Coronary artery (tissue), 2 donors: ENCODE data around the gene SLC35B2.

Source experiments
- DNase-seq: peaks from one replicate; pipeline ENCODE4 v3.0.0-alpha.2; 2017; ENCODE audit warnings: low spot score
- H3K27ac ChIP-seq, 2 donors: fragments of 200-600 bp; sonication (generic); one replicate each; pipeline ENCODE4 v1.5.1; 2016 to 2019
- H3K4me3 ChIP-seq: fragments of 200-600 bp; sonication (generic); 2 replicates; pipeline ENCODE4 v1.5.1; 2016; ENCODE audit warnings: mild to moderate bottlenecking, moderate library complexity
- TF ChIP-seq, protein P1 (sequence below): fragments of 200-600 bp; sonication (generic); IDR thresholded peaks from one replicate; pipeline ENCODE4 v1.5.1; 2019; ENCODE audit warnings: antibody characterized with exemption

SLC35B2 gene, protein sequence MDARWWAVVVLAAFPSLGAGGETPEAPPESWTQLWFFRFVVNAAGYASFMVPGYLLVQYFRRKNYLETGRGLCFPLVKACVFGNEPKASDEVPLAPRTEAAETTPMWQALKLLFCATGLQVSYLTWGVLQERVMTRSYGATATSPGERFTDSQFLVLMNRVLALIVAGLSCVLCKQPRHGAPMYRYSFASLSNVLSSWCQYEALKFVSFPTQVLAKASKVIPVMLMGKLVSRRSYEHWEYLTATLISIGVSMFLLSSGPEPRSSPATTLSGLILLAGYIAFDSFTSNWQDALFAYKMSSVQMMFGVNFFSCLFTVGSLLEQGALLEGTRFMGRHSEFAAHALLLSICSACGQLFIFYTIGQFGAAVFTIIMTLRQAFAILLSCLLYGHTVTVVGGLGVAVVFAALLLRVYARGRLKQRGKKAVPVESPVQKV

DNA sequence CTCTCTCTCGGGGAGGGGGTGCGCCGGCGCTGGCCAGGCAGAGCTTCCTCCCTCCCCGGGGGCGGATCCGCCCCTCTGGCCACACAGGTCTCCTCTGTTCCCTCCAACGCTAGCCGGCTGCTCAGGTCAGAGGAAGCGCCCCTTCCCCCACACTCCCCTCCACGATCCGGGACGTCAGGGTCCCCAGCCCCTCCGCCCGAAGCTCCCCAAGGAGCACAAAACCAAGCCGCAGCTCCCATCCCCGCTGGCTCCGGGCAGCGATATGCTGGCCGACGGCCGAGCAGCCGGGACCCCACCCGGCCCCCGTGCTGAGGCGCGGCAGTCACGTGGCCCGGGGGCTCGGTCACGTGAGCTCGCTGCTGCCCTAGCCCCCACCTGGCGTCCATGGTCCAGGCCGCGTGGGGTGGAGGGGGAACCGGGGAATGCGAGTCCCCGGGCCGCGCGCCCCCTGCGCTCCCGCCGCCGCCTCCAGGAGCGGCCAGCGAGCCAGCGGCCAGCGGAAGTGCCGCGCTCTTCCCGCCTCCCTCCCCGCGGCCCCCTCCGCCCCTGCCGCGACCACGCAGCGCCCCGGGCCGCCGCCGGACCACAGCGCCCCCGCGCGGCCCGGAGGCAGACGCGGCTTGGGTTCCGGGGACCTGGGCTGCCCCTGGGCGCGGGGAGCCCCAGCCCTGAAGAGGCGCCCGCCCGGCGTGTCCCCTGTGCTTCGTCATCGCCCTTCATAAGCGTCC is at the start of gene SLC35B2:
Gene SLC35B2 (minus strand): TSS at position 504 of the 728 bp plus-strand sequence. CDS start 118 bp downstream, at position 386.
- DNase-seq, result no peak
- TF ChIP-seq, protein P1, sequence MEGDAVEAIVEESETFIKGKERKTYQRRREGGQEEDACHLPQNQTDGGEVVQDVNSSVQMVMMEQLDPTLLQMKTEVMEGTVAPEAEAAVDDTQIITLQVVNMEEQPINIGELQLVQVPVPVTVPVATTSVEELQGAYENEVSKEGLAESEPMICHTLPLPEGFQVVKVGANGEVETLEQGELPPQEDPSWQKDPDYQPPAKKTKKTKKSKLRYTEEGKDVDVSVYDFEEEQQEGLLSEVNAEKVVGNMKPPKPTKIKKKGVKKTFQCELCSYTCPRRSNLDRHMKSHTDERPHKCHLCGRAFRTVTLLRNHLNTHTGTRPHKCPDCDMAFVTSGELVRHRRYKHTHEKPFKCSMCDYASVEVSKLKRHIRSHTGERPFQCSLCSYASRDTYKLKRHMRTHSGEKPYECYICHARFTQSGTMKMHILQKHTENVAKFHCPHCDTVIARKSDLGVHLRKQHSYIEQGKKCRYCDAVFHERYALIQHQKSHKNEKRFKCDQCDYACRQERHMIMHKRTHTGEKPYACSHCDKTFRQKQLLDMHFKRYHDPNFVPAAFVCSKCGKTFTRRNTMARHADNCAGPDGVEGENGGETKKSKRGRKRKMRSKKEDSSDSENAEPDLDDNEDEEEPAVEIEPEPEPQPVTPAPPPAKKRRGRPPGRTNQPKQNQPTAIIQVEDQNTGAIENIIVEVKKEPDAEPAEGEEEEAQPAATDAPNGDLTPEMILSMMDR, result peak; percentile 83
- peak within 1 kb of the TSS; percentile 84 to 86 for H3K27ac ChIP-seq
- H3K4me3 ChIP-seq, result peak within 1 kb of the TSS; percentile 87

DNA sequence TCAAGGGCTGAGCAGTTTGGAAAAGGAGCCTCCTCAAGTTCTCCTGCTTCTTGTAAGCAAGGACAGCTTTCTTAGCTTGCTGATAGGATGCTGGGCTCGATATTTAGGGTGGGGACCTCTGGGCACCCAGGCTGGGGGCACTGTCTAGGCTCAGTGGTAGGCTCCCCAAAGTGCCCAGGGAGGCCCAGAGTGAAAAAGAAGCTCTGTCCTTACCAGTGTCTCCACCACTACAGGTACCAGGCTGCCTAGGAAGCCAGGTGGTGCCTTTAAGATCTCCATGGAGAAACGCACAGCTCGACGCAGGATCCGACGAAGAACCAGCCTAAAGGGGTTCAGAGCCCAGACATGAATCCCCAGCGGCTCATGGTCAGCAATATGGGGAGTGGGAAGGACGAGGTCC is 49.4 kb upstream of the SLC35B2 start:
- H3K27ac ChIP-seq, result no peak overlapping the region
- TF ChIP-seq, protein P1, result no peak
- H3K4me3 ChIP-seq, result no peak overlapping the region
- DNase-seq, result no peak

DNA sequence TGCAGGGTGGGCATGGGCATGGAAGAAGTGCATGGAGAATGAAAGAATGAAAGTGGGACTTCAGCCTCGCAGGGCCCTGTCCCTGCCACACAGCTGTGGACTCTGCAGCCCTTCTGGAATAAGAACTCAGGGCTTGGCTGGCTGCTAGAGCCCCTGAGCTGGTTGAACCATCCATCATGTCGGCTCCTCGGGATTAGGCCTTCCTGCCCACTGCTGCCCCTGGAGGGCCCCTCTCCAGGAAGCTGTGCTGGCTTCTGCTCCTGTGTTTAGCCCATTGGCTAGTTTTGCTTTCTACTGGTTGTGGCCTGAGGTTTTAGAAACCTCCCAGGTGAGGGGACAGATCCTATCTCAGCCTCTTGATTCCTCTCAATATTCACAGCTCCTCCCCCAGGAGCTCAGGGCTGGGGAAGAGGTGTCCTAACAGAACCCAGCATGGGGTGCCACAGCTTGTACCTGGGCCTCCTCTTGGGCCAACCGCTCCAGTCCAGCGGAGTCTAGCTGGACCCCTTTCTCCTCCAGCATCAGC is 47.9 kb upstream of the SLC35B2 start:
- no peak for DNase-seq
- Histone ChIP-seq H3K4me3 (no peak overlapping the region), H3K27ac (no peak overlapping the region)
- TF ChIP-seq, protein P1, result no peak

DNA sequence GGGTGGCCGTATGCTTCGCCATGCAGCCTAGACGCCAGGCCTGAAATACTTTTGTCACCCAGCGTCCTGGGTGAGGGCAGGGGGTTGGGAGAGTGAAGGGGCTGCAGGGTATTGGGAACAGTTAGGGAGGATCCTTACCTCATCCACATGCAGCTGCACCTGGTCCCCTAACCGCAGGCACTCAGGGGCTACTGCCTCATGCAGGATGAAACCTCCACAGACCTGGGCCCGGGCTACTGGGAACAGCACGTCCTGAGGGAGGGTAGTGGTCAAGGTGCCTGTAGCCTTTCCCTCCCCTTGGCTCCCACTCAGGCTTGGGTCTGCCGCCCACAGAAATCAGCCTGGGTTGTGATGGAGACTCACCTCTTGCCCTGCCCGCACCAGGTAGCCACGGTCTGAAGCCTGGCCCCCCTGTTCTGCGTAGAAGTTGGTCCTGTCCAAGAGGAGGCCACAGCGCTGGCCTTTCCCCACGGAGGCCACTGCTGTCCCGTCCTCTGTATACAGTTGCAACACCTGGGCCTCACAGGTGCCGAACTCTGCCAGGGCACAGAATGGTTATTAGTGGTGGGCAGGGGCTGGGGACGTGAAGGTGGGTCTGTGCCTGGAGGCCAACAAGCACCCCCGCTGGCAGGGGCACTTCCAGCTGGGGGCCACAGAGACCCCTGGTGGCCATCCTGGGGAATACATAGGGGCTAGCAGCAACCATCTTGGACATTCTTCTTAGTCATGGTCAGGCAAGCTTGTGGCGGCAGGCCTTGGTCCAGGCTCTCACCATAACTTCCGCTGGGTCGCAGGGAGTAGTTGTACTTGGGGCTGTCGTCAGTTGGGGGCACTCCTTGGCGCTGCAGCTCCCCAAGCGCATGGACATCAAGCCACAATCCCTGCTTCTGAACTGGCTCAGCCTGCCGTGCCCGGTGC is 47.2 kb upstream of the SLC35B2 start:
- TF ChIP-seq, protein P1, result peak; percentile 53
- DNase-seq, result no peak
- Histone ChIP-seq H3K4me3 (no peak overlapping the region), H3K27ac (no peak overlapping the region)

DNA sequence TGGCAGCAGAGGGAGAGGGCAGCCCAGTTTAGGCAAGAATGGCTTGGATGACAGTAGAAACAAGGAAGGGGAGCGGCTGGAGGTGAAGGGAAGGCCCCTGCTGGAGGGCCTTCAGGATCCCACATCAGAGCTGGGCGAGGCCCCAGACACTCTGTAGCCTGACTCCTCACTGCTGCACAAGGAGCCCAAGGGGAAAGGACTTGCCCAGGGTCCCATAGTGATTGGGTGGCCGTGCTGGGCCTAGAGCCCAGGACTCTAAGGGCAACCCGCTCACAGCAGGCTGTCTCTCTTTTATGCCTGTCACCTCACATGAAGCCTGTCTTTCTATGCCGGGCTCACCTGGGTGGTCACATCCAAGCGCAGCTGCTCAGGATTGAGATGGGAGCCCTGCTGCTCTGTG is 46.5 kb upstream of the SLC35B2 start:
- Histone ChIP-seq H3K4me3 (no peak overlapping the region), H3K27ac (no peak overlapping the region)
- no peak for DNase-seq
- TF ChIP-seq, protein P1, result no peak

DNA sequence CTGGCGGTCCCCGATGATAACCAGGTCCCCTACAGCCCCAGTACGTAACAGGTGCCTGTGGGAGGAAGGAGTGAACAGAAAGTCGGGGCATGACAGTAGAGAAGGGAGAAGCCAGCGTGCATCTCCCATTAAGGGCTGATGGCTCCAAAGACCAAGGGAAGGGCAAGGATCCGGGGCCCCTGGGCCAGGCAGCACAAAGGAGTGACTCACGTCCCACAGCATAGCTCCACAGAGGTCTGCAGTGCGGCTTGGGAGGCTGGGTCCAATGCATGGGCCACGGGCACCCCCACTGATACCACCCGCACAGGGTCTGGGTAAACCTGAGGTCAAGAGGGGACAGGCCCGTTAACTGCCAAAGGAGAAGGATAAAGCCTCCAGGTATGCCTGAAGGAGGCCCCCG is 45.5 kb upstream of the SLC35B2 start:
- H3K4me3 ChIP-seq, result no peak overlapping the region
- no peak for DNase-seq
- TF ChIP-seq, protein P1, result no peak
- H3K27ac ChIP-seq, result no peak overlapping the region
